SK-N-SH (cell line): Measurements from ENCODE around the gene HOXD11.

ENCODE experiments used
- FOXJ3 ChIP-seq: sonication (generic); formaldehyde crosslinking; IDR thresholded peaks from 2 replicates; pipeline ENCODE4 v1.5.1; 2020; ENCODE audit warnings: mild to moderate bottlenecking, missing genetic modification reagents
- GABPA ChIP-seq: IDR thresholded peaks from 2 replicates; pipeline ENCODE4 v1.4.0; 2012; ENCODE audit warnings: low read depth, mild to moderate bottlenecking
- GATA2 ChIP-seq: sonication (generic); formaldehyde crosslinking; IDR thresholded peaks from 2 replicates; pipeline ENCODE4 v1.5.0; 2020; ENCODE audit warnings: mild to moderate bottlenecking, missing genetic modification reagents
- JUND ChIP-seq: IDR thresholded peaks from 2 replicates; pipeline ENCODE4 v1.4.0; 2012
- RAD21 ChIP-seq: IDR thresholded peaks from 2 replicates; pipeline ENCODE4 v1.6.1; 2012; ENCODE audit warnings: mild to moderate bottlenecking, low read length
- RFX5 ChIP-seq: IDR thresholded peaks from 2 replicates; pipeline ENCODE4 v1.6.1; 2012; ENCODE audit warnings: mild to moderate bottlenecking, improper control_type of control experiment, low read length
- TAF1 ChIP-seq: IDR thresholded peaks from 2 replicates; pipeline ENCODE4 v1.6.1; 2012; ENCODE audit warnings: low read depth, mild to moderate bottlenecking, low read length, moderate library complexity, borderline replicate concordance
- TEAD4 ChIP-seq: IDR thresholded peaks from 2 replicates; pipeline ENCODE4 v1.4.0; 2012; ENCODE audit warnings: mild to moderate bottlenecking, borderline replicate concordance; ENCODE audit not compliant: insufficient read depth
- TF ChIP-seq, protein P1 (sequence below): fragments of 200-600 bp; sonication (generic); IDR thresholded peaks from 2 replicates; pipeline ENCODE4 v1.6.1; 2017; ENCODE audit warnings: antibody characterized with exemption, mild to moderate bottlenecking, moderate library complexity
- TF ChIP-seq, protein P2 (sequence below): IDR thresholded peaks from 2 replicates; pipeline ENCODE4 v1.4.0; 2012; ENCODE audit warnings: low read depth

DNA sequence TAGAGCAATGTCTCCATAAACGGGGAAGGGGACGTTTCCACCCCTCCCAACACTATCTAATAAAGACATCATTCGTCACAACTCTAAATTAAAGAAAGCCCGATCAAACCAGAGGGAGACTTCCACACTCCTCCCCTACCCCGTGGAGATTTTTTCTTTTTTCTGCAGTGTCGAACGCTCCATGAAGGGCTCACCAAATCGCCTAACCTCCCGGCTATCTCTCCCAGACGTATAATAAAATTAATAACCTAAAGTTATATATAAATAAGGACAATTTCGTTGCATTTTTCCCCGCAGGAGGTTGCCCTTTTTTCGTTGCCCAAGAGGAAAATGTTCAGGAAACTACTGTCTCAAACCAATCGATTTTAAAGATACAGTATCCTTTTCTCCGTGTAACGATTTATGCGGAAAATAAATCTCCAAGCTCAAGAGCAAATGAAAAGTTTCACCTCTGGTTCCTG lies 25.7 kb upstream of the HOXD11 start:
- TF ChIP-seq, protein P1, sequence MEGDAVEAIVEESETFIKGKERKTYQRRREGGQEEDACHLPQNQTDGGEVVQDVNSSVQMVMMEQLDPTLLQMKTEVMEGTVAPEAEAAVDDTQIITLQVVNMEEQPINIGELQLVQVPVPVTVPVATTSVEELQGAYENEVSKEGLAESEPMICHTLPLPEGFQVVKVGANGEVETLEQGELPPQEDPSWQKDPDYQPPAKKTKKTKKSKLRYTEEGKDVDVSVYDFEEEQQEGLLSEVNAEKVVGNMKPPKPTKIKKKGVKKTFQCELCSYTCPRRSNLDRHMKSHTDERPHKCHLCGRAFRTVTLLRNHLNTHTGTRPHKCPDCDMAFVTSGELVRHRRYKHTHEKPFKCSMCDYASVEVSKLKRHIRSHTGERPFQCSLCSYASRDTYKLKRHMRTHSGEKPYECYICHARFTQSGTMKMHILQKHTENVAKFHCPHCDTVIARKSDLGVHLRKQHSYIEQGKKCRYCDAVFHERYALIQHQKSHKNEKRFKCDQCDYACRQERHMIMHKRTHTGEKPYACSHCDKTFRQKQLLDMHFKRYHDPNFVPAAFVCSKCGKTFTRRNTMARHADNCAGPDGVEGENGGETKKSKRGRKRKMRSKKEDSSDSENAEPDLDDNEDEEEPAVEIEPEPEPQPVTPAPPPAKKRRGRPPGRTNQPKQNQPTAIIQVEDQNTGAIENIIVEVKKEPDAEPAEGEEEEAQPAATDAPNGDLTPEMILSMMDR: no peak
- TF ChIP-seq, protein P2, sequence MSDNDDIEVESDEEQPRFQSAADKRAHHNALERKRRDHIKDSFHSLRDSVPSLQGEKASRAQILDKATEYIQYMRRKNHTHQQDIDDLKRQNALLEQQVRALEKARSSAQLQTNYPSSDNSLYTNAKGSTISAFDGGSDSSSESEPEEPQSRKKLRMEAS: no peak
- TF ChIP-seq TAF1 (no peak), GATA2 (CRISPR knock-in tag) (no peak), TEAD4 (no peak), JUND (no peak), RFX5 (no peak), RAD21 (no peak), GABPA (no peak), FOXJ3 (CRISPR knock-in tag) (no peak)
